Measurements from ENCODE around the gene CCL11.
"Not testable (repeated sequence)": the region's sequence is repeated elsewhere in the genome, so short reads cannot be mapped to it uniquely, and the experiment has no call there.

Gene CCL11

DNA sequence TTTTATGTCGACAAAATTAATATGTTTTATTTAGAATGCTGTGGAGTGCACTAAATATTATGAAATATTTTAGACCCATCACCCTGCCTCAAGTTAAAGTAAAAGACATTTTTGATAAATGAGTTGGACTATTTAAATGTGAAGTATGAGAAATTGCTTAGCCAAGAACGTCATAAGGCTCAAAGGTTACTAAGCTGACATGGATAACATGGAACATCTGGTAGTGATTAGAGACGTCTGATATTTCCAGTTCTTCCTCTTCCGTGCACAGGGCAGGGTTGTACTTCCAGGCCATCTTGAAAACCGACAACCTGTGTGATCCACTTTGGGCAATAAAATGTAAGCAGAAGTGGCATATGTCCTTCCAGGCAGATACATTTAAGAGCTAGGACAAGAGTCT is 26.5 kb downstream of the CCL11 start:
- TF ChIP-seq POLR2AphosphoS5 (IDR thresholded peaks at IDR 0.05; ENCODE audit: low read depth, low read length), result no peak
- TF ChIP-seq POLR2A (IDR thresholded peaks at IDR 0.05; ENCODE audit: low read depth, low read length), result no peak
- TF ChIP-seq TAF1 (IDR thresholded peaks at IDR 0.05; ENCODE audit: low read depth, low read length), result no peak
- DNase-seq (ENCODE audit: insufficient read length, low spot score) (no peak), FAIRE-seq (no peak)

DNA sequence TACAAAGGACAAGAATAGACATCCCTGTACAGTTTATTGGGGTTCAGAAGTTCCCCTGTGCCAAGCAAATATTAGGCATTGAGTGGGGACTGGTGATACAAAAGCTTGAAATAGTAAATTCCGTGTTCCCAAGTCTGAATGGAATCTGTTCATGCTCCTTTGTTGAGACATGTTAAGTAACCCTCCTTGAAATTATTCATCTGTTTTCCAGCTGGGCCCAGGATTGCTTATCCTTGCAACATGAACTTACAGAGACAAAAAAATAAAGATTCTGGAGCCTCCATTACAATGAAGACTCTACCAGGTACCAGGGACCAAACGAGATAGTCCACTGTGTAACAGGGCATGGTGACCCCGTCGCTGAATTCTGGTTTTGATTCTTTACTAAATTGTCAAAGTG is 27.6 kb downstream of the CCL11 start:
- no peak for DNase-seq (ENCODE audit: insufficient read length, low spot score)
- TF ChIP-seq POU2F2 (IDR thresholded peaks at IDR 0.05; ENCODE audit: low read depth, low read length), result no peak
- no peak for TF ChIP-seq SPI1 (IDR thresholded peaks at IDR 0.05; ENCODE audit: low read depth, low read length)
- FAIRE-seq, result no peak

- no peak for DNase-seq (ENCODE audit: insufficient read length, low spot score)
- no peak for FAIRE-seq
Observed at GRCh38 chr17:34314279-34314678, 28.7 kb downstream of the CCL11 start.

DNA sequence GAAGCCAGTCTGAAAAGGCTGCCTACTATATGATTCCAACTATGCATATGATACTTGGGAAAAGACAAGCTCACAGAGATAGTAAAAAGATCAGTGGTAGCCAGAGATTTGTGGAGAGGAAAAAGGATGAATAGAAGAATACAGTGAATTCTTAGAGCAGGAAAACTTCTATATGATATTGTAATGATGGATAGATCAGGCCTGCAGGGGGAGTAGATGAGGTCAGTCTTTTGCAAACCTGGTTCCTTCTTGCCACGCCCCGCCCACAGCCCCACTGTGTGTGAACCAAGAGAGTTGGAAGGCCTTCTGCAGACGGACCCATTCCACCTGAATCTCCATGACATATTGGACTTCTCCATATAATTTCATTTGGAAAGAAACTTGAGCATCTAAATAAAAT is 32.9 kb downstream of the CCL11 start:
- DNase-seq (ENCODE audit: insufficient read length, low spot score), result no peak
- TF ChIP-seq PAX5 (IDR thresholded peaks at IDR 0.05; ENCODE audit: insufficient read depth, low read length, severe bottlenecking), result no peak
- no peak for TF ChIP-seq POLR2AphosphoS5 (IDR thresholded peaks at IDR 0.05; ENCODE audit: low read depth, low read length)
- no peak for TF ChIP-seq SPI1 (IDR thresholded peaks at IDR 0.05; ENCODE audit: low read depth, low read length)
- no peak for FAIRE-seq

More at GRCh38 chr17:34314279-34314678, 28.7 kb downstream of the CCL11 start:
- TF ChIP-seq PAX5 (IDR thresholded peaks at IDR 0.05; ENCODE audit: insufficient read depth, low read length, severe bottlenecking) (no peak), POLR2AphosphoS5 (IDR thresholded peaks at IDR 0.05; ENCODE audit: low read depth, low read length) (no peak), POLR2A (IDR thresholded peaks at IDR 0.05; ENCODE audit: low read depth, low read length) (no peak), POU2F2 (IDR thresholded peaks at IDR 0.05; ENCODE audit: low read depth, low read length) (no peak), SPI1 (IDR thresholded peaks at IDR 0.05; ENCODE audit: low read depth, low read length) (no peak)

DNA sequence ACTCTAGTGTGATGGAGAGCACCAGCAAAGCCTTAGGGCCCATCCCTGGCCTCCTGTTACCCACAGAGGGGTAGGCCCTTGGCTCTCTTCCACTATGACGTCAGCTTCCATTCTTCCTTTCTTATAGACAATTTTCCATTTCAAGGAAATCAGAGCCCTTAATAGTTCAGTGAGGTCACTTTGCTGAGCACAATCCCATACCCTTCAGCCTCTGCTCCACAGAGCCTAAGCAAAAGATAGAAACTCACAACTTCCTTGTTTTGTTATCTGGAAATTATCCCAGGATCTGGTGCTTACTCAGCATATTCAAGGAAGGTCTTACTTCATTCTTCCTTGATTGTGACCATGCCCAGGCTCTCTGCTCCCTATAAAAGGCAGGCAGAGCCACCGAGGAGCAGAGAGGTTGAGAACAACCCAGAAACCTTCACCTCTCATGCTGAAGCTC is 33.5 kb downstream of the CCL11 start, which contains the start of gene CCL8:
Gene CCL8 (plus strand): TSS at position 397 of the 445 bp plus-strand sequence. CDS start 67 bp downstream, outside the sequence.
- TF ChIP-seq PAX5 (IDR thresholded peaks at IDR 0.05; ENCODE audit: insufficient read depth, low read length, severe bottlenecking) (no peak), TAF1 (IDR thresholded peaks at IDR 0.05; ENCODE audit: low read depth, low read length) (no peak), SPI1 (IDR thresholded peaks at IDR 0.05; ENCODE audit: low read depth, low read length) (no peak), POU2F2 (IDR thresholded peaks at IDR 0.05; ENCODE audit: low read depth, low read length) (no peak), POLR2A (IDR thresholded peaks at IDR 0.05; ENCODE audit: low read depth, low read length) (no peak), POLR2AphosphoS5 (IDR thresholded peaks at IDR 0.05; ENCODE audit: low read depth, low read length) (no peak)
- FAIRE-seq (no peak), DNase-seq (ENCODE audit: insufficient read length, low spot score) (no peak)

GRCh38 chr17:34321964-34322363 is 36.4 kb downstream of the CCL11 start:
- no peak for TF ChIP-seq SPI1 (IDR thresholded peaks at IDR 0.05; ENCODE audit: low read depth, low read length)
- TF ChIP-seq POLR2AphosphoS5 (IDR thresholded peaks at IDR 0.05; ENCODE audit: low read depth, low read length), result no peak
- FAIRE-seq (no peak), DNase-seq (ENCODE audit: insufficient read length, low spot score) (no peak)

DNA sequence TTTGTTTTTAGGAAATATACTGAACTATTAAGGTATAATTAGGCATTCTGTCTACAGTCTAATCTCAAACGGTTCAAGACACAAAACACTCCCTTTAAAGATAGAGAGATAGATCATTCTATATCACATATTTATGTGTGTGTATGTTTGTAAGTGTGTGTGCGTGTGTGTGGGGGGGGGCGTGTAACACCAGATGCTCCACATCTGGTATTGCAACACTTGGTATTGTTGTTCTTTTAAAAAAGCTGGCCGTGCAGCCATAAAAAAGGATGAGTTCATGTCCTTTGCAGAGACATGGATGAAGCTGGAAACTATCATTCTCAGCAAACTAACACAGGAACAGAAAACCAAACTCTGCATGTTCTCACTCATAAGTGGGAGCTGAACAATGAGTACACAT is 42.0 kb downstream of the CCL11 start:
- not testable (repeated sequence) for FAIRE-seq; DNase-seq (ENCODE audit: insufficient read length, low spot score)

- DNase-seq (ENCODE audit: insufficient read length, low spot score), result no peak
- no peak for FAIRE-seq
- TF ChIP-seq POLR2AphosphoS5 (IDR thresholded peaks at IDR 0.05; ENCODE audit: low read depth, low read length) (no peak), SPI1 (IDR thresholded peaks at IDR 0.05; ENCODE audit: low read depth, low read length) (no peak), TAF1 (IDR thresholded peaks at IDR 0.05; ENCODE audit: low read depth, low read length) (no peak), POLR2A (IDR thresholded peaks at IDR 0.05; ENCODE audit: low read depth, low read length) (no peak), PAX5 (IDR thresholded peaks at IDR 0.05; ENCODE audit: insufficient read depth, low read length, severe bottlenecking) (no peak), POU2F2 (IDR thresholded peaks at IDR 0.05; ENCODE audit: low read depth, low read length) (no peak)
Observed at GRCh38 chr17:34337701-34338100, 52.2 kb downstream of the CCL11 start.

Data from GM12891 (cell line).